GM19438 (cell line): ENCODE data around the gene GALNT14.

Source experiments
- ATAC-seq: cut with Tn5 transposase; IDR thresholded peaks from one replicate; pipeline ENCODE4 v1.9.1; 2021; ENCODE audit warnings: low read depth; ENCODE audit not compliant: unreplicated experiment

Gene GALNT14

GRCh38 chr2:30984148-30984547, 154.1 kb downstream of the GALNT14 start:
- no peak for ATAC-seq

DNA sequence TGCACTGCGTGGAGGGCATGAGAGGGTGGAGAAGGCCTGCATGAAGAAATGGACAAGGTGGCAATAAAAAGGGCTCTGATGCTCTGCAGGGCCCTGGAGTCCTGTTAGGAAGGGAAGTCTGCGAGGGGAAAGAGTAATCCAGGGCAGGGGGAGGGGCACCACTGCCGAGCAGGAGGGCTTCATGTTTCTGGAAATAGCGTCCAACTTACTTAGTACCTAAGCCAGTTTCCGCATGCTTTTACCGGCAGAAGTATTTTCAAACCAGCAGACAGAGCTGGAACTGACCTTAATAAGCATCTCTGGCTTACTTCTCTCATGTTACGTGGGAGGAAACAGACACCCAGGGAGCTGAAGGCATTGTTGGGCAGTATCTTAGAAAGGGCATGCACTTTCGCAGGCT, 156.7 kb downstream of the GALNT14 start:
- ATAC-seq, result no peak

DNA sequence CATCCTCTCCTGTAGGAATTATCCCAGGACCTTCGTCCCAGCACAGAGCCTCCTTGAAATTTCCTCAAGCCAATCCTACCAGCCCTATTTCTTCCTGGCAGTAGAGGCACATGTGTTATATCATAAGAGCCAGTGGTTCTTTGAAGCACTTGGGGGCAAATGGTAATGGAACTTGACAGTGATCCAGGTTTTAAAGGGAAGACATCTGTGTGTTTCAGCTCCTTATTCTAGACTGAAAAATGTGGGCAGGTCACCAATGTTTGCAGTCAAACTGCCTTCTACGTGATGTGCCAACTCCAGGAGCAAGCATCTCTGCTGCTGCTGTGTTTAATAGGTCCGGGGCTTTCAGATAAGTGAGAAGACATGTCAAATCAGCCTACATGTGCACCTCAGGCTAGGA, 157.1 kb downstream of the GALNT14 start:
- ATAC-seq, result no peak

DNA sequence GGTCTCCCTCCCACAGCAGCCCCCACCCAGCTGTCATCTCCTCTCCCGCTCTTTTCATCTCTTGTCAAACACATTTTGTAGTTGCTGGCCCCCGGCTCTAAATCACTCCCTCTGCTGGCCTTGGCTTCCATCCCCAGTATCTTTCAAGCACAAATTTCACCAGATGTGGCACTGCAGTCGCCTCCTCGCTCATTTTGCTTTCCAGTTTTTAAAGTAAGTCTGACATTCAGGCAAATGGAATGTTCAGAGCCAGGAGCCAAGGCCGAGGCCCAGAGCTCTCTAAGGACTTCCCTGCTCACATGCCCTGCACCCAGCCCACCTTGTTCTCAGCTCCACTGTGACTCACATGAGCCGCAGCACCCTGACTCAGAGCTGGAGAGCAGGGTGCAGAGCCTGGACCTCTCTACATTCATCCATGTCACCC, 158.4 kb downstream of the GALNT14 start:
- no peak for ATAC-seq

DNA sequence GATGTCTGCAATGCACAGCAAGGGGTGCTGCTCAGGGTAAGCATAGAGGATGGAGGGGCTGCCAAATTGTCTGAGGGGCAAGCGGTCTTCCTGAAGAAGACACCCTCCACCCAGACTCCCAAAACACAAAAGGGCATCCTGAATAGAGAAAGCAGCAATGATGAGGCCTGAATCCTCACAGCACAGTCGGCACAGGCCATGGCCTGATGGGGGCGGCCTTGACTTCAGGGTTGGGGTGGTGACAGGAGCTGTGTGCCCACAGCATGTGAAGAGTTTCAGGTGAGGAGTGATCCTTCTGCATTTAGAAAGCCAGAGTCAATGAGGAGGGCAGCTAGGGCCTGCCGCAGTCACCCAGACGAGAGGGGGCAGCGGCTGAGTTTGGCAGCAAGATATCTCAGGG, 159.4 kb downstream of the GALNT14 start:
- ATAC-seq, result no peak

- no peak for ATAC-seq
Measured at GRCh38 chr2:30978044-30978443, 160.2 kb downstream of the GALNT14 start.

DNA sequence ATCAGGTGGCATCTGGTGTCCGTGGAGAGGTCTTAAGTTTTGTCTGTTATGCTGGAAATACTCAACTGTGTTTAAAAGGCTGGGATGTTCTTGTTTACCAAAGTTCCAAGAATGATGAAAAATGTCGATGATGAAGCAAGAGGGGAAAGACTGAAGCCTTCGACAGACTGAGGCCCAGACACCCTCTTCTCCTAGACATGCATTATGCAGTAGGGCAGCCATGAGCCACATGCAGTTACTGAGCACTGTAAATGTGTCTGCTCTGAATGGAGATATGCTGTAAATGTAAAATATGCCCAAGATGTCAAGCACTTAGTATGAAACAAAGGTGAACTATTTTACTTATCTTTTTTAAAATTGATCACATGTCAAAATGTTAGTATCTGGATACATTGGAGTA, 163.1 kb downstream of the GALNT14 start:
- ATAC-seq, result no peak

GRCh38 chr2:30974554-30974953, 163.7 kb downstream of the GALNT14 start:
- ATAC-seq, result no peak

DNA sequence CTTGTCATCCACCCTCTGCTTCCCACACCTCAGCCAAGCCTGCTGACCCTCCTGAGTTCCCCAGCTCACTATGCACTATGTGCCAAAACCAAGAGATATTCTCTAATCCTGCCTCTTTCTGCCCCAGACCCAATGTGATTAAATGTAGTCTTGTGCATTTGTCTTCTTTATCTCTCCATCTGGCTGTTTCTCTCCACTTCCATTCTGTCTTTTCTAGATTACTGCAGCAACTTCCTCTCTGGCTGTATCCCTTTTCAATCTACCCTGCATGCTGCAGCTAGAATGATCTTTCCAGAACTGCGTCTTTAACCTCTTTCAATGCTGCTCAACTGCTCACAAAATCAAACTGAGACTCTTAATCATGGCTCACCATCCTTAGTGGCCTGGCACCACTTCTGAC, 164.1 kb downstream of the GALNT14 start:
- no peak for ATAC-seq

- no peak for ATAC-seq
Measured at GRCh38 chr2:30971231-30972025, 166.8 kb downstream of the GALNT14 start.

DNA sequence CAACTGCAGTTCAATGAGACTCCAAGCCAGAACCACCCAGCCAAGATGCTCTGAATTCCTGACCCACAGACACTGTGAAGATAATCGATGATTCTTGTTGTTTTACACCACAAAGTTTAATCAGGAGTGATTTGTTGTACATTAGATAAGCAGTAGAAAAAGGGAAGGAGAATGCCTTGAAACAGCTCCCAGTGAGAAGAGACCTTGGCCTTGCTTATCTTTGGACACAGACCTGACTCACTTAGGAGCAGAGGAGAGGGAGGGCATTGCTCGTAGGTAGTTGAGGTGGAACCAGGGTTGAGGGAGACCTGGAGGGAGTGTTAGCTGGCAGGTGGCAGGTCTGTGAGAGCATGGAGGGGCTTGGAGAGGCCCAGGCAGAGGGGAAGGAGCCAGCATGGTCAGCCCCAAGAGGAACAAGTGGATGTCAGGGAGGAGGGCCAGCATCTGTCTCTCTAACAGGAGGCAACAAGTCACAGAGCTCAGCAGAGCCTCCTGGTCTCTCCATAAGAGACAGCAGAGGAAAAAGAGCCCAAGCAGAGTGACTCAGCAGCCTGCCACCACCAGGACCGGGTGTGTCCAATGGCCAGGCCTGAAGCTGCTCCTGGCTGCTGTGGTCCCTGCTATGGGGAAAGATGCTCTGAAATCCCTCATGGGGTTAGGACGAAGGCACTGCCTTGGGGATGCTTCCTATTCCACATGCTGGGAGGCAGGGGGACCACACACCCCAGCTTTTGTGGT, 169.4 kb downstream of the GALNT14 start:
- ATAC-seq, result no peak

- no peak for ATAC-seq
Measured at GRCh38 chr2:30966786-30967185, 171.5 kb downstream of the GALNT14 start.

DNA sequence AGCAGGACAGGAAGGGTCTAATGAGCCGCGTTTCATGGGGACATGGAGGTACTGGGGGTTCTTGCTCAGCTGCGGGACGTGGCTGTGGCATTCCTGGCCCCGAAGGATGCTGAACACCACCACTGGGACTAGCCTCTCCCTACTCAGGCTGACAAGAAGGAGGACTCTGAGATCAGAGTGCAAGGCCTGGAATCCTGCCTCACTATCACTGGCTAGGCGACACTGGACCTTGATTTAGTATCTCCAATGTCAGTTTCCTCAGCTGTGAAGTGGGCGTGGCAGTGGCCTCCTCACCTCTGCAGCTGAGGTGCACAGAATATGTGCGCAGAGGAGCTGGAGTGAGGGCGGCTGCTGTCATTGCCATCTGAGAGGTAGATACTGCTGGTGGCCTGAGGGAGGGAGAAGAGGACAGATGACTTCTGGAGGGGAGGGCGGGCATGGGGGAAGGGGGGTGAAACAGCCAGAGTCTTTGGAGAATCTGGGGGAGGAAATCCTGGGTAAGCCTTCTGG, 173.2 kb downstream of the GALNT14 start:
- ATAC-seq, result no peak

DNA sequence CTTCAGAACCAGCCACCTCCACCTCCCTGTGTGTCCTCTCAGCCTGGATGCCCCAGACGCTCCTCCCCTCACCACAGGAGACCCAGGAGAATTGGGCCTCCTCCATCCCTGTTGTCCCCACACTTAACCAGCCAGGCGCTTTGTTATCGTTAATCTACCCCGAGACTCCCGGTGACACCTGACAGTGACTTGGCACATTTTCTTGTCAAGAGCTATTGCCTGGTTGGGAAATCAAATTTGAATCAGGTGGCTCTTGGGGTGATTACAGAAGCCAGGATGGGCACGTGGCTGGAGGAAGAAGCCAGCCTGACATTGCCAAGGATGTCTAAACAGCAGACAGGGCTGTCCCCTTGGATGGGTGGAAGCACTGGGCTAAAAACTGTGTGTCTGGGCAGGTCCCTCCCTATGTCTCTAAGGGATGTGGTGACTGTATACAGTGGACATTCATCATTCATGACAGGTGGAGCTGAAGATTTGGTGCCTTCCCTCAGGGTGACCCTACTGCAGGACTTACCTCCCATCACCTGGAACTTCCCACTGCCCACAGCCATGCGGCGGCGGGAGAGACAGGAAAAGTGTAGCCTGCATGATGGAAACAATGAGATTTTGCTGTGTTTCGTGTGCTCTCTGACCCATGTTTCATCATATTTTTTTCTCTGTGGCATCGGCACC, 173.8 kb downstream of the GALNT14 start:
- no peak for ATAC-seq

DNA sequence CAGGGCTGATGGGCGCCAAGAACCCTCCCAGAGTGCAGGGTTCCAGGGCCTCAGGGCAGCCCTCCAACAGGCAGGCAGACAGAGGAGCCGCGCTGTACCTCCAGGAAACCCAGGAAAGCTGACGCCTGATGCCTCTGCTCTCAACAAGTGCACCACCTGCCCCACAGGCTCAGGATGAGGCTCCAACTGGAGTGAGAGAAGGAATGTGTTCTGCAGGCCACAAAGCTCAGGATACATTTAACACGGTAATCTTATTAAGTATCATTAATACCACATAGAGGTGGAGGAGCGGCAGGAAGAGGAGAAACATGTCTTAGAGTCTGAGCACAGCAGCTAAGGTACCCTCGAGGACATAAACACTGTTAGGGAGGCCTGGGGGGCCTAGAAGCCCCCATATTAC, 175.1 kb downstream of the GALNT14 start:
- ATAC-seq, result no peak

DNA sequence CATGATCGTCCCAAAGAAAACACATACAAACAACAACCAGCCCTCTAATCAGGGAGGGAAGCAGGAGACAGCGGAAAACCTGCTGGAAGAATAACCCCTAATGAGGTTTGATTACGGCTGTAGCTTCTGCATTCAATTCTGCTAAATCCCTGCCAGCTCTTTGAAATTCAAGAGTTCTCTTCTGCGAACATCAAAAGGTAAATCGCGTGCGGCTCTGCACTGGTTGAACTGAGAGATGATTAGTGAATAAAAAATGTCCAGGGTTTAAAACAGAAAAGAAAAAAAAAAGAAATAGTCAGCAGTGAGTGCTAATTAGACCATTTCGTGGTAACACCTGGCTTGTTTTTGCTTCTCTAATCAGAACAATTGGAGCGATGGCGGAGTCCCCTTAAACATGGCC, 178.0 kb downstream of the GALNT14 start:
- no peak for ATAC-seq

- ATAC-seq, result no peak
Measured at GRCh38 chr2:30959653-30960052, 178.6 kb downstream of the GALNT14 start.

DNA sequence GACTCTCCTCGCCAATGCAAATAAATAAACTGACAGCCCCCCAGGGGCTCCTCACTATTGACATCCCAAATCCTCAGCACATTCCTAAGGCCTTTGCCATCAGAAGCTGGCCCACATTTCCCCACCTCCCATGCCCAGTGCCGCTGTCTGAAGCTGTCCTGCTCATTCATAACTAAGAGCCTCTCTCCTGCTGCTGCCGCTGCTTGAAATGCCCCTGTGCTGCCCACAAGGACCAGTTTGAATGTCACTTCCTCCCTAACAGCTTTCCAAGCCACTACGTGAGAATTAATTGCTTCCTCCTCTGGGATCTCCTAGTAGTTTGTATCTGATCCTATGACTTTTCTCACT, 179.3 kb downstream of the GALNT14 start:
- no peak for ATAC-seq

- no peak for ATAC-seq
Measured at GRCh38 chr2:30958193-30958917, 179.9 kb downstream of the GALNT14 start.

DNA sequence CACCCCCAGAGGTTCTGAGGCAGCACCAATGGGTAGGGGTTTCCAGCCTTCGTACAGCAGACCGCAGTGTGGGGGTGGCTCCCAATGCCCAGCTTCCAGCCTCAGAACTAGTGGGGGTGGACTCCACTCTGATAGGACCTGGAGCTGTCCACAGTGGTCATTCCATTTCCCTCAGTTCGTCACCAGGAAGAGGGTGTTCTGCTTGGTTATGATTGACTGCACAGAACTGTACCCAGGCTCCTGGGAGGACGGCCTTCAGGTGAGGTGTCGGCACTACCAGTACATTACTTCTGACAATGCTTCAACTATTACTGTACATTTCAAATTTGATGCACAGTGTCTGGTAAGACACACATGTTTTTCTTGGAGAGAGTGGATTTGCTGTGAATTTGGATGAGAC, 180.6 kb downstream of the GALNT14 start:
- no peak for ATAC-seq

GRCh38 chr2:30956995-30957394, 181.2 kb downstream of the GALNT14 start:
- no peak for ATAC-seq
